Stimulated activated CD4-positive, alpha-beta T cell treated with anti-CD3 and anti-CD28 coated beads, Interleukin-4, amount 100 ng/mL, for 24 hours (primary cell): Measurements from ENCODE around the gene FAM193B.
A peak's percentile ranks its signal among the peaks of the same experiment; 100 is the strongest.

Experiments
- DNase-seq: peaks from one replicate; pipeline ENCODE4 v3.0.0-alpha.2; 2020

FAM193B gene

DNA sequence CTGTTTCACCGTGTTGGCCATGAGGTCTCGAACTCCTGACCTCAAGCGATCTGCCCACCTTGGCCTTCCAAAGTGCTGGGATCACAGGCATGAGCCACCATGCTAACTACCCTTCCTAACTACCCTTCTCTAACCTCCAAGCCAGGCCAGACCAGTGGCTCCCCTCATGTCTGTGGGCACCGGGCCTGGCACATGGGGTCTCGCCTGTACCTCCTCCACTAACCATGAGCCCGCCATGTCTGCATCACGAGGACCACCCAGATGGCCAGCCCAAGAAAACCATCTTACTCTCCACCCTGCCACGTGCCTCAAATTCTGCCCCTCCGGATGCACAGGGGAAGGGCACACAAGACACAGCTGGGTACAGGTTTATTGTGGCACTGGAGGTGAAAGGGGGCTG is 71.3 kb downstream of the FAM193B start:
- no peak for DNase-seq

DNA sequence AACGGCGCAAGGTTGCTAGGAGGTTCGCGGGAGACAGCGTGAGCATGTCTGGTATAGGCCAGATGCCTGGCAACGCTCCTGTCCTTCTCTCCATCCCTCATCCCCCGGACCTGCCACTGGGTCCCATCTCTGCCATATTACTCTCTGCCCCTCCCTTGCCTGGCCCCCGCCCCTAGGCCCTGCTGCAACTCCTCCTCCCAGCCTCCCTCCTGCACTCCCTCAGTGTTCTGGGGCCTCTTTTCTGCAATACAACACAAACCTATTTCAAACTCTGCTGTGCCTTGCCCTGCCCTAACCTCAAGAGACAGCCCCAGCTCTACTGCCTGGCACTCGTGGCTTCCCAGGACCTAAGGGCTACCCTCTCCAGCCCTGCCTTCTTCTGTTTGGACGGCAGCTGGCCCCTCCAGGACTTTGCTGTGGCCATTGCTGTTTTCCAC is 72.0 kb downstream of the FAM193B start:
- DNase-seq: no peak

DNA sequence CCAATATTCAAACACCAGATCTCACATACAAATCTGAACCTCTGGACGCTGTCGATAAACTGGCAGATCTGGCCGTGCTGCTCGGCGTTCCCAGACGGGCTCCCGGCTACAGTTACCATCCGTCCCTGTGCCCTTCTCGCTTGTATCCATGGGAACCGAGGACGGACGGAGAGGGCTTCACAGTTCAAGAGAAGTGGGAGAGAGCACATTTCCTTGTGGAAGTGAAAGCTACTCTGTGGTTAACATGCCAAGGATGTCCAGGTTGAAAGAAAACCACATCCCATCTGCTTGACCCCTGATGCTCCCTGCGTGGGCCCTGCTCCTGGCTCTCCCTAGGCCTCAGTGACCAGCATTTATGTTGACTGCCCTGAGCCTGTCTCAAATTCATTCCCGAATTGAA is 74.6 kb downstream of the FAM193B start:
- DNase-seq: no peak

DNA sequence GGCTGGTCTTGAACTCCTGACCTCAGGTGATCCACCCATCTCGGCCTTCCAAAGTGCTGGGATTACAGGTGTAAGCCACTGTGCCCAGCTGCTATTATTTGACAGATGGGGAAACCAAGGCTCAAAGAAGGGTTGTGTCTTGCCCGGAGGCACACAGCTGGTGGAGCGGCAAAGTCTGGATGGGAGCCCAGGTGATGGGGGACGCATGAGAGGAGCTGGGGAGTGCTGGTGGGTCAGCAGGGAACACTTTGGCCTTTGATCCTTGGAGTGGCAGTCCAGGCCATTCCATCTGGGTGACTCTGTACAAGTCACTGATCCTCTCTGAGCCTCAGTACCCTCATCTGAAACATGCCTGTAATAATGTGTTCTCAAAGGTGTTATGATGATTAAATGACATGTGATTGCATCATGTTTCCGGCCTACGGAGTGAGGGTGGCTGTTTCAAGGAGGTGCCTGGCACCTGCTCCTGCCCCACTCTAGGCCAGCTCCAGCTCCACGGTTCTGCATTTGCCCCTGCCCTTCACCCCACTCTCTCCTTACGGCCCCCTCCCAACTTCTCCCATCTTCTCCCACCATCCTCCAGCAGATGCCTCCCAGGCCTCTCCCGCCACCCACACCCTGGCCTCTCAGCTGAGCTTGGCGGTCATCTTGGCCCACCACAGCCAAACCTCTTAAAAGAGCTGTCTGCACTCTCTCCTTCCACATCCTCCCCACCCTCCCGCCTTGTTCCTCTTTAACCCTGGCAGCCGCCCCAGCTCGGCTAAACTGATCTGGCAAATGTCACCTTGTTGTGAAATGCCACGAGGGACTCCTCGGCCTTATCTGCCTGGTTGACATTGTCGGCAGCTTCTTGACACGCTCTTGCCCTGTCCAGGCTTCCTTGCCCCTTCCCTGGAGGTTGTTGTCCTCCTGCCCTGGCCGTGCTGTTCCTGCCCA is 75.4 kb downstream of the FAM193B start:
- peak; percentile 27 for DNase-seq

DNA sequence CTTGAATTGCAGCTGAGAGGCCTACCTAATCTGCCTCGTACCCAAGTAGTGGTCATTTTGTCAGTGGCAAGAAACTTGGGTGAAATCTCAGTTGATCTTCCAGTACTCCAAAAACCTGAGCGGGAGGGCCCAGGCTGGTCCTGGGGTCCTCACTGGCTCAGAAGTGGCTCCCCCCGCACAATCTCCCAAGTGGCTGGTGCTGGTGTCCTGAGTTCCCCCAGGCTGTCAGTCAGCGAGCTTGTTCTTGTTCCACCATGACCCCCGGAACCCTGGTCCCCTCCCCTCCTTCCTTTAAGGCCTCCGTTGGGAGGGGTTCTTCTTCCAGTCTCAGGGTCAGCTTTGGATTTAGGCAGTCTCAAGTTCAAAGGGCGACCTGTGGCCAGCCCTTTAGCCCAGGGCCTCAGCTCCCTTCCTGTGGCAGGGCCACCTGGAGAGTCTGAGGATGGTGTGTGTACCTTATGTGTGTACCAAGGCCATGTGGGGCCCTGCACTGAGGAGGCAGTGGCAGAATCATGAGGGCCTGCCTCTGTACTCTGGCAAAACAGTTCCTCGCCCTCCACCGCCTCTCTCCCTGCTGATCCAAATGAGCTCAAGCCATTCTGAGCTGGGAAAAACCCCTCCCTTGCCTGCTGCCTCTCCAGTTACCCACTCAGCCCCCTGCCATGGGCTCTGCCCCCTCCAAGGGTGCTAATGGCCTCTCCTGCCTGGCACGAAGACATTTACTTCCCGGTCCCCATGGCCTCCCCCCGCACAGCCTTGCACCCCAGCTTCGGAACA is 76.5 kb downstream of the FAM193B start:
- no peak for DNase-seq

DNA sequence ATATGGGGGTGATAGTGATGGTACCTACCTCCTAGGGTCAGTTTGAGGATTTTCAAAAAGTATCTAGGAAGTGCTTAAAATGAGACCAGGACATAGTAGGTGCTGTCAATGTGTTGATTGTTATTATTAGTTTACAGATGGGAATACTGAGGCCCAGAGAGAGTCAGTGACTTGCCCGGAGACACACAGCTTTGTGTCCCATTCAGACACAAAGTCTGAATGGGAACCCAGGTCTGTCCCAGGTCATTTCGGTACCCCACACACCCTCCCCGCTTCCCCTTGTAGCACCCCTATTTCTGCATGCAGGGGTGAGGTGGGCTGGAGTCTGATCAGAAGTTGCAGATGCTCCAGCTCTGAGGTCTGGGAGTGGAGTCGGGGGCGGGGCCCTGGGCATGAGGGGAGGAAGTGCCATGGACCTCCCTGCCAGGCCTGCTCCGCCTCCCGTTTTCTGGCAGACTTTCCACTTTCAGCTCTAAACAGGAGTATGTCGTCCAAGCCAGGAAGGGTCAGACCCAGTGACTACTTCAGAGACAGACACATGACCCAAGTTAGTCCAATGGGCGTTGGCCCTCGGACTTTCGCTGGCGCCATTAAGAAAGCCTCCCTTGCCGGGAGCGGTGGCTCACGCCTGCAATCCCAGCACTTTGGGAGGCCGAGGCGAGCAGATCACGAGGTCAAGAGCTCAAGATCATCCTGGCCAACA is 77.7 kb downstream of the FAM193B start:
- no peak for DNase-seq

DNA sequence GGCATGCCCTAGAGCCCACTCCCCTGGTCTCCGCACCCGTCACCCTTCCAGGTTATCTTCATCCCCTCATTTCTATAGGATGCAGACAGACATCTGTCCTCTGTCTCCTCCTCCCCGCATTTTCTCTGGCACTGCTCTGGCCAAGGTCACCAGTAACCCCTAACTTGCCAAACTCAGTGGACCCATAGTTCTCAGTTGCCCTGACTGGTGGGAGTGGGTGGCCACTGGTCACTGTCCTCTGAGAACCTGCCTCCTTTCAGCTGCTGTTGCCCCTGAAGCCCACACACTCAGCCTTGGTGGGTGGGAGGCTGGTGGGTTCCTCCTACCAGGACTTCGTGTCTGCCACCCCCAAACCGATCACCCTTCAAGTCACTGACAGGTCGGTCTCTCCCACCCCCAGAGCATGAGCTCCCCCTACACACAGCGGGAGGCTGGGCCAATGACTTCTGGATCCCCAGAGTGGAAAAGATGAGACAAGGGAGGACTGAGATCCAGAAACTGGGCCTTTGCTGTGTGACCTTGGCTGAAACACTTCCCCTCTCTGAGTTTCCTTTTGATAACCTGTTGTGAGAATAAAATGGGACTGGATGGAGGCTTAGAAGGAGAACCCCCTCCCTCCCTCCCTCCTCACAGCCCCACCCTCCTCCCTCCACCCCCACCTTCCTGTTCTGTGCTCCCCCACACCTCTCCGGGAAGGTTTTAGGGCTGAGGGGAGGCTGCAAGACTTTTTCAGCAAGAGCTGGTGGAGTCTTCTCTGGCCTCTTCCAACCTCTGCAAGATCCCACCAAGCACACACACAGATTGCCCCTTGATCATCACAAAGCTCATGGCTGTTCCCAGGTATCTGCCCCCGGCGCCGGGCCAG is 78.6 kb downstream of the FAM193B start:
- no peak for DNase-seq

DNA sequence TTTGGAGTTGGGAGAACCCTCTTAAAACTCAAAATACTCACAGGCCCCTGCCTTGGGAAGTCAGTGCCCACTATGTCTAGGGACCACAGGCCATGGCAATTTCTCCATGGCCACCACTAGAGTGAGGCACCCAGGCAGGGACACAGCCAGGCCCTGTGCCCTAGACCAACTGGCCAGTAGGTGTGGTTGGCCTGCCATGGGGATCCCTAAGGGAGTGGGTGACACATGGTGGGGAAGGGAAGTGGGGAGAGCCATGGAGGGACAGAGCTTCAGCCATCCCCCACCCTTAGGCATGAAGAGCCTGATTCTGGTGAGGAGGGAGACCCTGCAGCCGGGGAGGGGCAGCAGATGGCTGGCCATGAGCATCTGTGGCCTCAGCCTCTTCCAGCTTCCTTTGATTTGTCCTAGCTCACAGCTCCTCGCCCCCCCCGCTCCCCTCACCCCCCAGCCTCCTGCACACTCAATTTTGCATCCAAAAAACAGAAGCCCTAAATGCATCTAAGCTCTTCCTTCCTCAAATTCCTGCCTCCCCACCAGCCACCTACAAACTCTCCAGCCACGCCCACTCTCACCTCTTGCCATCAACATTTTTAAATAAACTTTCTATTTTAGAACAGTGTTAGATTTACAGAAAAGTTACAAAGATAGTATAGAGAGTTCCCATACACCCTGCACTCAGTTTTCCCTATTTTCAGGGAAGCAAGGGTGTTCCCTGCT is 79.4 kb downstream of the FAM193B start:
- DNase-seq: no peak

DNA sequence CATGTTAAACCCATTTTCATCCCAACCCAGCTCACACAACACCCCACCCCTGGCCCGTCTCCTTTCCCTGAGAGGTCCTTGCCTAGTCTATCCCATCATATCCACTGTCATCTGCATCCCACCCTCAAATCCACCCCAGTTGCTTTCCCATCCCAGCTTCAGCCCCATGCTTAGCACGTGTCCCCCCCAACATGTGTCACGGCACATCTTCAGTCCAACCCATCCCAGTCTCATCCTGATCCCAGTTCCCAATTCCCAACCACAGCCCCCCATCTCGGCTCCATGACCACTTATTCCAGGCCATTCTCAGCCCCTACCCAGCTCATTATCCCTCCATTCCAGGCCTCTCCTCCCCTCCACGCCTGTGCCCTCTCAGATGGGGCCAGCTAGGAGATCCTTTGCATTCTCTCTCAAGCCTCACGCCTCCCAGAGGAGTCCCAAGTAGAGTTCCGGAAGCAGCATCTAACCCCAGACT is 80.3 kb downstream of the FAM193B start:
- no peak for DNase-seq

DNA sequence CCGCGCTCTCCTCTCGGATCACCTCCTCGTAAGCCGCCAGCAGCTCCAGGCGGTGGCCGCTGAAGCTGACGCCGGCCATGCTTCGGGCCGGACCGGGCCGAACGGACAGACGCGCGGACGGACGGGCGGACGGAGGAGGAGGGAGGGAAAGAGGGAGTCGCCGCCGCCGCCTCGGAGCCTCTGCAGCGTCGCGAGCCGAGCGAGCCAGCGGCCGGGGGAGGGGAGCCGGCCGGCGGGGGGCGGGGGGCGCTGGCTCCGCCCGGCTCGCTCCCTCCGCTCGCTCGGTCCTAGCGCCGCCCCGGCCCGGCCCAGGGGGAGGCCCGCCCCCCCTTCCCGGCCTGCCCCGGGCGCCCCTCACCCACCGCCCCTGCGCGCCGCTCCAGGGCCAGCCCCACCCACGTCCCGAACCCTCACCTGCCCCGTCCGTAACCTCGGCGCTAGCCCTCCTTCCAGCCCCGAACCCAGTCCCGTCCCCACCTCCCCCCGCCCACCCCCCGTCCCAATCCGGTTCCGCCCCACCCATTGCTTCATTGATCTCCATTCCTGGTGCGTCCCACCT is 80.8 kb downstream of the FAM193B start, which contains the start of gene DBN1:
Gene DBN1, minus strand, starts transcription at position 192 of the 559 bp plus-strand sequence. Its CDS starts 113 bp downstream, at position 79.
- no peak for DNase-seq

DNA sequence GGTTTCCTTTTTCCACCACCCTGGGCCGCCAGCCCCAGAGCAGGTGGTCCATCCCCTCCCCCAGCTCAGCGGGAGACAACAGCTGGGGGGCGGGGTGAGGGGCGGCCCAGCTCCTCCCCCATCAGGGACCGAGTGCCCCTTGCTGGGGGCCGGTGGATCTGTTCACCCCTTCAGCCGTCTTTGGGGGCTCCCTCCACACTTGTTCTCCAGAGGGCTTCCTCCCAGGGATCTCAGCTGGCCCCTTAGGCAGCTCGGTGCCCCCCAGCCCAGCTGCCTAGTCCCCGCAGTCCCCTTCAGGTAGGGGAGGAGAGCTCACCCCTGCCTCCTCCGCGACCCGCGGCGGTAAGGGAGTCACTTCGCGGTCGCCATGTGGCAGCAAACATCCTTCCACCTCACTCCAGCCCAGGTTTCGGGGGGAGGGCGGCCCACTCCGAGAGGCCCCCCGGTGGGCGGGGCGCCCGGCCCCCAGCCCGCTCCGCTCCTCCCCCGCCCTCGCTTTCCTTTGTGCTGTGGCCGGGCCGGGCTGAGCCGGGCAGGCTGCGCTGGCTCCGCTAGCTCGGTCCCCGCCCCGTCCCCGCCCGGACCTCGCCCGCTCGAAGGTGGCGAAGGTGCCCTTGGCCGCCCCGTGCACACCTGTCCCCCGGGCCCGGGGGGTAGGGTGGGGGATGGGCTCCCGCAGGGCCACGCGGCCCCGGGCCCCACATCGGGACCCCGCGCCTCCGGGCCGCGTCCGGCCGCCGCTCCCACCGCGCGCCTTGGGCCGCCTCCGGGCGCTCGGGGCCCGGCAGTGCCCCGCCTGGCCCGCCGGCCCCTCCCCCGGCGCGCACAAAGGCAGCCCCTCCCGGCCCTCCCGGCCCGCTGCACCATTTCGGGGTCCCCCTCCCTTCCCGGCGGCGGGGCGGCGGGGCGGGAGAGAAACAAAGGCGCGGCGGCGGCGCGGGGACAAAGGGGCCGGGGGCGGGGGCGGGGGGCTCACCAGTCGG is 81.6 kb downstream of the FAM193B start:
- DNase-seq: peak; percentile 42

DNA sequence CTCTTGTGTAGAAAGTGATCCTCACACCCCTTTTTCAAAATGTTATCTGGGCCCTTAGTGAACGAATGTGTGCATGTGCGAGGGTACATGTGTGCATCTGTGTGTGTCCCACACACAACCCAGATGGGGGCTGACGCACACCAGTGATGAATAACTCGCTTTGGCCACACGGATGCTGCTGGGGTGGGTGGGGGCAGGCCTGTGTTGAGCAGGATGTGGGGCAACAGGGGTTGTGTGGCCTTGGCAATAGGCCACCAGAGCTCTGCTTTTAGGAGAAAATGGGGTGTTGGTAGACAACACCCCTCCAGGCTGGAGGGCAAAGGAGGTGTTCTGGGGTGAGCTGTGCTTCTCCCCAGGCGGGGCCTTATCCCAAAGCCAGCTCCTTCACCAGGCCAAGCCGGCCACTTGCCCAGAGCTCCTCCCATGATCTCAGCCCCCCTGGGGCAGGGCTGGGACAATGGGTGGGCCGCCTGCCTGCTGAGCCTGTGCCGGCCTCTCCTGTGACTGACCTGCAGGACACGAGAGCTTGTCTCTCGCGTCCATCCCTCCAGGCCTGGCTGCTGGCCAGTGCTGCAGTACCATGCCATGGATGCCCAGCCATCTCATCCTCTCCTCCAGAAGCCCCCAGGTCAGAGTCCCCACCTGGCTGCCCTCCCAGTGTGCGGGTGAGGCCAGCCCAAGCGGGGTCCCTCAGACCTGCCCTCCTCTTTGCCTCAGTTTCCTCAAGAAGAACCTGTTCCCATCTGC is 82.6 kb downstream of the FAM193B start:
- no peak for DNase-seq

DNA sequence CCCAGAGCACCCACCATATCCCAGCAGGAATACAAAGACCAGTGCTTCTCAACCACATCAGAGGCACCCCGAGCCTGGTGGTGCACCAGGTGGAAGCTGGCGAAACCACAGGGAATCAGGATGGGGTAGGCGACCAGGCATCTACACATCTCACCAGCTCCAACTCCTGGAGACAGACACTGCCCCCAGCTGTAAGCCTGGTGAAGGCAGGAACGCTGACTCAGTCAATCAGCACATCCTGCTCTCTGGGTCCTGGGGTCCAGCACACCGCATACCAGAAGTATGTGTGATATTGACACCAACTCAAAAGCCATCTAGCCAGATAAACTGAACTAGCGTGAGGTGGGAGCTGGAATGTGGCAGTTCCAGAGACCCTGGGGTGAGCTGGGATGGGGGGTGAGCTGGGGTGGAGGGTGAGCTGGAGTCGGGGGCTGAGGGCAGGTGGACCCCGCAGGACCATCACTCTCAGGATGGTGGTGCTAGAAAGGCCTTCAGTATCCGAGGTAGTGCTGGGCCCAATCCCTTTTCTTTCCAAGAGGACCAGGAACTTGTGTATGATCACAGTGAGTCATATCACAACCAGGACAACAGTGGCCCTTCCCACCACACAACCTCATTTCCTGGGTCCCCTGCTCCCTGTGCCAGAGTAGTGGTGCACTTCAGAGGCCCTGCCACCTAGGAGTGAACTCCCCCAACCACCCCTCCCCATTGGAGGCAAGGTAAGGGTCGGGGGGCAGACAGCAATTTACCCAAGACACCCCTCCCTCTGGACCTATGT is 83.4 kb downstream of the FAM193B start:
- DNase-seq: no peak
